GM12878 (cell line): Measurements from ENCODE around the gene PPA1. TPM values are rescaled to one million over a fixed set of nuclear protein-coding genes. Genes with fewer than 3 reads are reported as not detected.

Experiments
- ATAC-seq: fragments of 200-7000 bp; cut with Tn5 transposase; 3 replicates; pipeline ENCODE4 v1.9.1; 2020; ENCODE audit warnings: mild to moderate bottlenecking, moderate library complexity
- BruUV-seq: library from RNA; stranded (reverse); fragments of 400-500 nt; replicated peaks from 2 replicates; lab custom pipeline; 2021; lab: Mats Ljungman, UMichigan
- CTCF ChIA-PET: fragments of 300-600 bp; sonication (Branson Sonifier 250); formaldehyde crosslinking; extraction: SDS; loops from one replicate; lab custom pipeline; 2021; ENCODE audit warnings: inconsistent platforms; lab: Yijun Ruan, JAX
- POLR2A ChIA-PET: fragments of 350-600 bp; formaldehyde crosslinking; extraction: SDS; loops from one replicate; lab custom pipeline; 2021; ENCODE audit warnings: inconsistent platforms; lab: Charles Lee
- RAD21 ChIA-PET: fragments of 300-600 bp; sonication (Branson Sonifier 250); formaldehyde crosslinking; loops from one replicate; lab custom pipeline; 2023; ENCODE audit warnings: antibody characterized with exemption; ENCODE audit not compliant: unreplicated experiment; lab: Charles Lee
- SMC1A ChIA-PET: fragments of 300-600 bp; sonication (Branson Sonifier 250); formaldehyde crosslinking; loops from one replicate; lab custom pipeline; 2023; ENCODE audit not compliant: unreplicated experiment, uncharacterized antibody; lab: Charles Lee
- DNase-seq: peaks from one replicate; pipeline ENCODE4 v3.0.0-alpha.2; 2011; ENCODE audit warnings: low read depth, low spot score
- FAIRE-seq: peaks from 3 replicates; lab custom pipeline; 2011; peaks lifted over from hg19 to GRCh38; lab: Jason Lieb, UNC
- H2AFZ ChIP-seq: 2 replicates; pipeline ENCODE4 v1.6.0; 2011; ENCODE audit warnings: low read depth, low read length, control low read depth; ENCODE audit not compliant: control insufficient read depth
- H3K27ac ChIP-seq: 2 replicates; pipeline ENCODE4 v1.5.1; 2011; ENCODE audit warnings: control low read depth; ENCODE audit not compliant: control insufficient read depth, insufficient read depth
- H3K27me3 ChIP-seq, 2 experiments: replicated peaks in 1 of 2; 2 replicates each; pipeline versions ENCODE4 v1.6.0 to v1.6.1; 2011; ENCODE audit warnings: low read length in 1 of 2; ENCODE audit not compliant: control insufficient read depth in 2 of 2, insufficient read depth in 2 of 2
- H3K36me3 ChIP-seq, 2 experiments: 2 replicates each; pipeline ENCODE4 v1.5.1; 2011; ENCODE audit warnings: low read length in 1 of 2; ENCODE audit not compliant: control insufficient read depth in 2 of 2, insufficient read depth in 2 of 2
- H3K4me1 ChIP-seq: 2 replicates; pipeline ENCODE4 v1.6.1; 2011; ENCODE audit warnings: mild to moderate bottlenecking, low read length, moderate library complexity, mixed read lengths; ENCODE audit not compliant: control insufficient read depth, insufficient read depth
- H3K4me2 ChIP-seq: 2 replicates; pipeline ENCODE4 v1.6.0; 2011; ENCODE audit warnings: control low read depth; ENCODE audit not compliant: control insufficient read depth, insufficient read depth
- H3K4me3 ChIP-seq: fragments of 200-600 bp; sonication (generic); 2 replicates; pipeline ENCODE4 v1.5.1; 2016
- H3K79me2 ChIP-seq: 2 replicates; pipeline ENCODE4 v1.6.0; 2011; ENCODE audit warnings: low read length; ENCODE audit not compliant: control insufficient read depth, insufficient read depth
- H3K9ac ChIP-seq: 2 replicates; pipeline ENCODE4 v1.8.0; 2011; ENCODE audit warnings: low read length, control low read depth, mixed read lengths; ENCODE audit not compliant: control insufficient read depth, insufficient read depth
- H3K9me3 ChIP-seq: replicated peaks from 3 replicates; pipeline ENCODE4 v1.5.1; 2011; ENCODE audit warnings: mild to moderate bottlenecking, low read length; ENCODE audit not compliant: control insufficient read depth, insufficient read depth
- H4K20me1 ChIP-seq: 2 replicates; pipeline ENCODE4 v1.6.0; 2011; ENCODE audit not compliant: control insufficient read depth, insufficient read depth
- BCLAF1 ChIP-seq: fragments of 450-650 bp; IDR thresholded peaks from 2 replicates; pipeline ENCODE4 v1.6.1; 2017; ENCODE audit warnings: antibody characterized with exemption, mild to moderate bottlenecking, moderate library complexity
- EED ChIP-seq: sonication (generic); IDR thresholded peaks from 2 replicates; pipeline ENCODE4 v1.6.1; 2016; ENCODE audit warnings: antibody characterized with exemption, low read depth
- GATAD2B ChIP-seq: fragments of 450-650 bp; conservative IDR thresholded peaks from 2 replicates; pipeline ENCODE4 v1.6.1; 2017; ENCODE audit warnings: low read depth, mild to moderate bottlenecking, moderate library complexity
- KDM1A ChIP-seq: fragments of 200-600 bp; sonication (generic); IDR thresholded peaks from 2 replicates; pipeline ENCODE4 v1.6.1; 2016; ENCODE audit warnings: borderline replicate concordance
- MTA3 ChIP-seq: IDR thresholded peaks from 2 replicates; pipeline ENCODE4 v1.6.1; 2012; ENCODE audit warnings: low read length, inconsistent platforms, borderline replicate concordance
- PKNOX1 ChIP-seq: fragments of 450-650 bp; IDR thresholded peaks from 2 replicates; pipeline ENCODE4 v1.6.1; 2016; ENCODE audit warnings: mild to moderate bottlenecking
- SIX5 ChIP-seq: IDR thresholded peaks from 2 replicates; pipeline ENCODE4 v1.6.1; 2011; ENCODE audit warnings: mild to moderate bottlenecking, low read depth, low read length, moderate library complexity; ENCODE audit not compliant: severe bottlenecking
- SMAD5 ChIP-seq: IDR thresholded peaks from 2 replicates; pipeline ENCODE4 v1.6.1; 2016; ENCODE audit warnings: antibody characterized with exemption, low read depth
- SP1 ChIP-seq: IDR thresholded peaks from one replicate; pipeline ENCODE4 v1.6.1; 2011; ENCODE audit warnings: low read depth, low read length
- ZBTB40 ChIP-seq: fragments of 450-650 bp; IDR thresholded peaks from 2 replicates; pipeline ENCODE4 v1.6.1; 2016; ENCODE audit warnings: mild to moderate bottlenecking, moderate library complexity, borderline replicate concordance
- ZNF24 ChIP-seq: fragments of 450-650 bp; IDR thresholded peaks from 2 replicates; pipeline ENCODE4 v1.6.1; 2017; ENCODE audit warnings: antibody characterized with exemption, mild to moderate bottlenecking
- ZNF384 ChIP-seq: IDR thresholded peaks from 2 replicates; pipeline ENCODE4 v1.6.1; 2012; ENCODE audit warnings: low read depth, mild to moderate bottlenecking, low read length, improper control_type of control experiment, borderline replicate concordance
- ZSCAN29 ChIP-seq: fragments of 450-650 bp; IDR thresholded peaks from 2 replicates; pipeline ENCODE4 v1.6.1; 2017; ENCODE audit warnings: mild to moderate bottlenecking, moderate library complexity
- ZZZ3 ChIP-seq: IDR thresholded peaks from 2 replicates; pipeline ENCODE4 v1.6.1; 2011; ENCODE audit warnings: low read depth; ENCODE audit not compliant: control insufficient read depth, insufficient read length
- WGBS: methylation state at CpG from one replicate; pipeline ENCODE4 v1.1.6; 2016; ENCODE audit warnings: low lambda C conversion rate; ENCODE audit not compliant: insufficient replicate concordance, insufficient coverage; ENCODE audit errors: missing lambda C conversion rate; 5-methylcytosine and 5-hydroxymethylcytosine counted together
- in situ Hi-C: fragments of 300-500 bp; cut with MboI; formaldehyde crosslinking; loops from 9 replicates; pipeline ENCODE4 v1.14.3; 2018; ENCODE audit warnings: mixed read lengths
- intact Hi-C: fragments of 100-400 bp; cut with micrococcal nuclease; formaldehyde crosslinking; loops from one replicate; pipeline ENCODE4 v1.14.2; 2022; ENCODE audit not compliant: unreplicated experiment
- polyA plus RNA-seq, 11 experiments: library from polyadenylated mRNA; depleted of rRNA in 4 of 11; unstranded in 6 of 11; stranded (reverse) in 5 of 11; fragments of >200 nt; fragmentation: Nextera tagmentation in 4 of 11; fragmentation: Illumina TruSeq in 1 of 11; extraction: Ambion mirVana in 4 of 11; extraction: Trizol in 1 of 11; gene quantifications; 1 replicate in 1 of 11; 2 replicates in 10 of 11; pipeline versions ENCODE4 v1.2.1 to v1.2.3, GENCODE V29; 2011 to 2016; ENCODE audit warnings: inconsistent platforms in 2 of 11, missing spikeins in 2 of 11, low read depth in 1 of 11
- total RNA-seq, 4 experiments: library from RNA; depleted of rRNA in 3 of 4; stranded (reverse); fragments of >200 nt in 3 of 4; fragmentation: Illumina TruSeq in 1 of 4; extraction: Trizol in 1 of 4; gene quantifications; 2 replicates each; pipeline versions ENCODE4 v1.2.1 to v1.2.3, GENCODE V29; 2013 to 2021

Gene PPA1
- total and polyA plus RNA-seq, 10 of the 15 experiments (the other 5 are each of a cell fraction or from before 2014, with no cell fraction given): 224 to 452 (median 346) TPM

DNA sequence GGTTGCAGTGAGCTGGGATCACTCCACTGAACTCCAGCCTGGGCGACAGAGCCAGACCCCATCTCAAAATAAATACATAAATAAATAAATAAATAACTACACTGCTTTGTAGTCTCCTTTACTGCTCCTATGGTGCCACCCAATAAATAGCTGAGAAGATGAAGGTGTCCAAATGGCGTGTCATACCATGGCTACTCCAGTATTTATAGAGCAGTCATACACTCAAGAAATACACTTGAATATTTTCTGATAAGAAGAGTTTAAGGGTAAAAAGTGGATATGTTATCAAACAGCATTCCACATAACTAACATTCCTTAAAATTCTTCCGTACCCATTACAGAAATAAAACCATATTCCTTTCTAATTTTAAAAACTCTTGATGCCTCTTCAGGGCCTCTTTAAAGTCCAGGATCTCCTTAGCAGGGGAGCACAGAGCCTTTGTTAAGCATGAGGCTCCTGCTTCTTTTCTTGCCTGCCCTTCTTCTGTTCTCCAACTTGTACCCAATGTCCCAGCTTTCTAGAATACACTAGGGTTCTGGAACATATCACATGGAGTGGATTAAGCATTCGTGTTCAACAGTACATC, 55.0 kb downstream of the PPA1 start:
- BruUV-seq: no TSS peak
- FAIRE-seq (no peak), ATAC-seq (no peak), DNase-seq (no peak)
- WGBS: 36% methylated on average over 4 of the region's 4 CpGs
- intact Hi-C loops: no loop called here
- H3K4me1 ChIP-seq: peaks cover 5% of the 10 kb centered on the region; the same call in 1 of the 2 replicates
- ChIA-PET SMC1A (interaction anchor here (0.7 kb wide), 1 partner anchor 91 kb away, joined by 3 read pairs; no protein-coding TSS in a partner anchor), RAD21 (no interaction called here), POLR2A (interaction anchor here (0.8 kb wide), 1 partner anchor 22 kb away, joined by 4 read pairs; no protein-coding TSS in a partner anchor), CTCF (interaction anchor here (0.9 to 1.4 kb wide), 2 partner anchors 31 to 44 kb away, joined by 4 to 5 read pairs; no protein-coding TSS in a partner anchor)
- H3K27me3 ChIP-seq: no peaks in the 10 kb centered on the region
- no peaks in the 10 kb centered on the region for H3K79me2 ChIP-seq
- no peaks in the 10 kb centered on the region for H4K20me1 ChIP-seq
- H2AFZ ChIP-seq: no peak overlapping the region
- no peaks in the 10 kb centered on the region for H3K36me3 ChIP-seq
- no peak overlapping the region for H3K4me3 ChIP-seq
- no peak overlapping the region for H3K9ac ChIP-seq
- no peaks in the 10 kb centered on the region for H3K9me3 ChIP-seq
- H3K27ac ChIP-seq: no peak overlapping the region
- in situ Hi-C loops: no loop called here
- H3K4me2 ChIP-seq: no peak overlapping the region
- TF ChIP-seq KDM1A (no peak), SMAD5 (no peak), ZNF384 (no peak), SP1 (no peak), BCLAF1 (no peak), EED (no peak), ZBTB40 (no peak), PKNOX1 (no peak), ZNF24 (no peak), ZSCAN29 (no peak), SIX5 (no peak), MTA3 (no peak), GATAD2B (no peak), ZZZ3 (no peak)
